ENCODE measurements around the gene RAPGEF1. TPM values are rescaled to one million over a fixed set of nuclear protein-coding genes. Genes with fewer than 3 reads are reported as not detected.
A peak's percentile ranks its signal among the peaks of the same experiment; 100 is the strongest.

Gene RAPGEF1
- total RNA-seq, 6 experiments from 2014 or later: 22.9 to 53.6 (median 30.2) TPM

DNA sequence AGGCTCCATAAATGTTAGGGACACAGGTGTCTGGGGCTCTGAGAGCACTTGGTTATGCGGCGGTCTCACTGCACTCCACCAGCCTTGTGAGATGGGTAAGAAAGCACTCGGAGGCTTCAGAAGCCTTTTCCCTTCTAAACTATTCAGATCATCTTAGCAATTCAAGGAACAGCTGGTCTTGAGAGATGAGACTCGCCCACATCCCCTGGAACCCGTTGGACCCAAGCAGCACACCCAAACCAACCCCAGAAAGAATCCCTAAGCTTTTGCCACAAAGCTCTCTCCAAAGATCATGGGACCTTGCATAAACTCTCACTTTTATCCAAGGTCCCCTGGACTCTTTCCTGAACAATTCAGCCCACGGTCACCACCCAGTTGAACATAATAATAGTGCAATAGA lies 90.2 kb downstream of the RAPGEF1 start:
- WGBS (ENCODE audit: insufficient coverage, low coverage, low lambda C conversion rate, missing lambda C conversion rate): 87% methylated on average over 5 of the region's 6 CpGs
- H3K36me3 ChIP-seq: no peaks in the 10 kb centered on the region

DNA sequence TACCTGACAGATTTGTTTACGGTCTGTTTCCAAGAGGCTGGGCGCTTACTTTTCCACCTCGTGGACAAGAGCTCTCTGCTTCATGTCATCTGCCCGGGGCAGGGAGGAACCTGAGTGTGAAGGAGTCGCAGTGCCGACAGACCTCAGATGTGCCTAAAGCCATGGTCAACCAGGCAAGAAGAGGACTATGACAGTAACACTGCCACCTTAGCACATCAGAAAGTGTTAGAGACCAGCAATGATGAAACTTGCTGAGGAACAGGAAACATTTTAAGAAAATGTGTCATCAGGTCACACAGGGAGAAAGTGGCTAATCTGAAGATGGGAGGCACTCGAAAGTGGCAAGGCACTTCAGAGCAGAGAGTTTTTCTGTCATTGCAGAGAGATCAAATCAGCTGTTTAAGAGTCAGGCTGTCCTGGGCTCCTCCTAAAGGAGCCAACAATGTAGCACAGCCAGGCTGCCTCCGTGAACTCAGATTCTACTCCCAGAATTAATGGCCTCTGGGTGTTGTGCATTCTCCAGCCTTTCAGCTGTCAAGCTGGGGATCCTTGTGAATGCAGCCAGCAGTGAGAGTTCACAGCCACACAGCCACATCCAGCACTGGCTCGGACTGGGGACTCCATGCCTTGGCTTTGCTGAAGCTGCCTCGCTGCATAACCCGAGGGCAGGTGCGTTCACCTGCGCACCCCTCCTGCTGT lies 94.6 kb downstream of the RAPGEF1 start:
- peaks cover 0 to 6% (median 0%) of the 10 kb centered on the region in 4 donors for H3K4me1 ChIP-seq
- no peaks in the 10 kb centered on the region for H3K27me3 ChIP-seq
- no peaks in the 10 kb centered on the region for H3K9me3 ChIP-seq
- DNase-seq (no peak), ATAC-seq (no peak)
- H3K27ac ChIP-seq: no peak overlapping the region
- TF ChIP-seq POLR2A (IDR thresholded peaks at IDR 0.05): no peak
- TF ChIP-seq, protein P1, sequence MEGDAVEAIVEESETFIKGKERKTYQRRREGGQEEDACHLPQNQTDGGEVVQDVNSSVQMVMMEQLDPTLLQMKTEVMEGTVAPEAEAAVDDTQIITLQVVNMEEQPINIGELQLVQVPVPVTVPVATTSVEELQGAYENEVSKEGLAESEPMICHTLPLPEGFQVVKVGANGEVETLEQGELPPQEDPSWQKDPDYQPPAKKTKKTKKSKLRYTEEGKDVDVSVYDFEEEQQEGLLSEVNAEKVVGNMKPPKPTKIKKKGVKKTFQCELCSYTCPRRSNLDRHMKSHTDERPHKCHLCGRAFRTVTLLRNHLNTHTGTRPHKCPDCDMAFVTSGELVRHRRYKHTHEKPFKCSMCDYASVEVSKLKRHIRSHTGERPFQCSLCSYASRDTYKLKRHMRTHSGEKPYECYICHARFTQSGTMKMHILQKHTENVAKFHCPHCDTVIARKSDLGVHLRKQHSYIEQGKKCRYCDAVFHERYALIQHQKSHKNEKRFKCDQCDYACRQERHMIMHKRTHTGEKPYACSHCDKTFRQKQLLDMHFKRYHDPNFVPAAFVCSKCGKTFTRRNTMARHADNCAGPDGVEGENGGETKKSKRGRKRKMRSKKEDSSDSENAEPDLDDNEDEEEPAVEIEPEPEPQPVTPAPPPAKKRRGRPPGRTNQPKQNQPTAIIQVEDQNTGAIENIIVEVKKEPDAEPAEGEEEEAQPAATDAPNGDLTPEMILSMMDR (IDR thresholded peaks at IDR 0.05): no peak
- WGBS (ENCODE audit: insufficient coverage, low coverage, low lambda C conversion rate, missing lambda C conversion rate): 80% methylated on average over 7 of the region's 13 CpGs
- peaks cover 0 to 7% (median 0%) of the 10 kb centered on the region in 4 donors for H3K36me3 ChIP-seq
- intact Hi-C loops (cut with DNase I): no loop called here
- no peak overlapping the region for H3K4me3 ChIP-seq

More for the DNA sequence above, 90.2 kb downstream of the RAPGEF1 start:
- no peak overlapping the region for H3K4me3 ChIP-seq
- H3K27me3 ChIP-seq: no peaks in the 10 kb centered on the region
- H3K9me3 ChIP-seq: no peaks in the 10 kb centered on the region
- DNase-seq: no peak
- H3K27ac ChIP-seq: peak overlapping the region in 1 of 3 donors; percentile 69
- no peak for TF ChIP-seq POLR2A (IDR thresholded peaks at IDR 0.05)
- TF ChIP-seq, protein P1 (IDR thresholded peaks at IDR 0.05): no peak
- H3K4me1 ChIP-seq: peaks cover 0 to 21% (median 2%) of the 10 kb centered on the region in 4 donors
- intact Hi-C loops (cut with DNase I): loop anchor here in 1 of 2 donors (10.0 kb wide), 1 partner anchor 85 kb away; no protein-coding TSS in a partner anchor
- no peak for ATAC-seq

DNA sequence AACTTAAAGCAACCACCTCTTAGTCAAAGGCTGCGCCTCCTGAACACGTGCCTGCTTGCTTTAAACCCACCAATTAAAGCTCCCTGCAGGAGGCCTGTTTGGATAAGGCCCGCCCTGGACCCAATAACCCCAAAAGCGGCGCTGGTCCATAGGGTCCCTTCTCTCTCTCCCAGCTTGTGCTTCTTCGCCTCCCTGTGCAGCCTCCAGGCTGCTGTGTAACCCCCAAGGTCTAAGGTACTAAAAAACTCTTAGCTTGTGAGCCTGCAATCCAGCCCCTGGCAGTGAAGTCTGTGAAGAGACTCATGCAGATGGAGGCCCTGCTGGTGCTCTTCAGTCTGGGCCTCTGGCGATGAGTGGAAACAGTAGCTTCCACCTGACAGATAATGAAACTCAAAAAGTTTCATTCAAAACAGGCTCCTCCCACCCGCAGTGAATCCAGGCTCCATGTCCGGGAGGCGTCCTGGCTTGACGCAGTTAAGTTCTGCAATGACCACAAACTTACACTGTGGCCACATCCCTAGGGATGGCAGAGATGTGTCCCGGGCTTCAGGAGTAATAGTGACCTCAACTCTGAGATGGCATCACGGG lies 97.3 kb downstream of the RAPGEF1 start:
- Histone ChIP-seq H3K27me3 (no peaks in the 10 kb centered on the region), H3K9me3 (no peaks in the 10 kb centered on the region), H3K36me3 (peaks cover 0 to 16% (median 0%) of the 10 kb centered on the region in 4 donors), H3K4me3 (no peak overlapping the region), H3K4me1 (no peaks in the 10 kb centered on the region), H3K27ac (no peak overlapping the region)
- no peak for ATAC-seq
- WGBS (ENCODE audit: insufficient coverage, low coverage, low lambda C conversion rate, missing lambda C conversion rate): 99% methylated on average over 12 of the region's 13 CpGs
- intact Hi-C loops (cut with DNase I): no loop called here
- DNase-seq: no peak
- no peak for TF ChIP-seq POLR2A (IDR thresholded peaks at IDR 0.05)
- TF ChIP-seq, protein P1 (IDR thresholded peaks at IDR 0.05): no peak

DNA sequence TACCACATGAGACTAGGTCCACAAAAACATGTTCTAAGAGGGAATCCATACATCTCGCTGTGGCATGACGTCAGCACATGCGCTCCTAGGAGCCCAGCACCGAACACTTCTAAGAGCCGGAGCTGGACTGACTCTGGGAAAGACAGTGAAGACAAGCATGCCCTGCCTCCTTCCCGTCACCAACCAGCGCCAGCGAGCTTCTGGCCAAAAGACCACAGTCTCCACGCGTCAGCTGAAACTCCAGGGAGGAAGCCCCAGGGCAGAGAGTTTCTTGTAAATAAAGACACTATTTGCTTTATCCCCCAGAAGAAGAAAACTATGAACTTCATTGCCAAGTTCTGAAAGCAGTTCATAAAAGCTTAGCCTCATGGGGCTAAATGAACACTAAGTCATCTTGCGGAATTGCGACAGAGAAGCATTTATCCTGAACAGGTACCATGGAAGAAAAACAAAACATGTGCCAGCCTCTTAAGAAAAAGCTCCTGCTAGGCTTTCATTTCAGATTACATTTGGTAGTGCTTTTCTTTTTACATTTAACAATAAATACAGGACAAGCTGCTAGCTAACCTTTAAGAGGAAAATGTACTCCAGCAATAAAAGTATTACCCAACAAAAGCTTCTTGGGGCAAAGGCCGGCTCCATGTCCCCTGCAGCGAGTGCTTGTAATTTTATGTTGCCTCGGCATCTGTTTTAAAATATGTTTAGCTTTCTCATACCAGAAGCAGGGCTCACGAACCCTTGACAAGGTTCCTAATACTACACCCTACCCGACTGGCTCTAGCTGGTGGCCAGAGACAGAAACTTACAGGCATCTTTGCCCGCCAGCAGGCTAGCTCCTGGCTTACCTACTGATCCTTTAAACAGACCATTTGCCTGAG lies 98.0 kb downstream of the RAPGEF1 start:
- H3K4me1 ChIP-seq: no peaks in the 10 kb centered on the region
- H3K9me3 ChIP-seq: no peaks in the 10 kb centered on the region
- H3K36me3 ChIP-seq: peaks cover 0 to 16% (median 0%) of the 10 kb centered on the region in 4 donors
- DNase-seq: no peak
- H3K27ac ChIP-seq: no peak overlapping the region
- 82% methylated on average over 12 of the region's 18 CpGs for WGBS (ENCODE audit: insufficient coverage, low coverage, low lambda C conversion rate, missing lambda C conversion rate)
- TF ChIP-seq, protein P1 (IDR thresholded peaks at IDR 0.05): no peak
- TF ChIP-seq POLR2A (IDR thresholded peaks at IDR 0.05): no peak
- H3K4me3 ChIP-seq: no peak overlapping the region
- peak in 2 of 4 donors; percentile 13 to 18 for ATAC-seq
- H3K27me3 ChIP-seq: no peaks in the 10 kb centered on the region
- intact Hi-C loops (cut with DNase I): no loop called here
